Immature natural killer cell (primary cell): ENCODE data around the gene SLC22A8. TPM values are rescaled to one million over a fixed set of nuclear protein-coding genes. Genes with fewer than 3 reads are reported as not detected.
"Not testable (repeated sequence)": the region's sequence is repeated elsewhere in the genome, so short reads cannot be mapped to it uniquely, and the experiment has no call there.

Source experiments
- DNase-seq, 3 donors: peaks; one replicate each; pipeline ENCODE4 v3.0.0; 2022; ENCODE audit warnings: mixed read lengths in 1 of 3
- H3K27ac Mint-ChIP-seq, 6 donors: one replicate each; pipeline ENCODE4 v1.8.0; 2020; ENCODE audit warnings: mixed read lengths in 6 of 6, mild to moderate bottlenecking in 5 of 6, inconsistent platforms in 4 of 6, moderate library complexity in 3 of 6
- H3K27me3 Mint-ChIP-seq, 3 donors: one replicate each; pipeline ENCODE4 v1.8.0; 2020 to 2021; ENCODE audit warnings: low read depth in 3 of 3, mild to moderate bottlenecking in 3 of 3, mixed read lengths in 3 of 3, moderate library complexity in 3 of 3, inconsistent platforms in 1 of 3
- H3K36me3 Mint-ChIP-seq, 3 donors: one replicate each; pipeline ENCODE4 v1.8.0; 2020; ENCODE audit warnings: mixed read lengths in 3 of 3, inconsistent platforms in 2 of 3, mild to moderate bottlenecking in 2 of 3
- H3K4me1 Mint-ChIP-seq, 2 donors: one replicate each; pipeline ENCODE4 v1.8.0; 2020; ENCODE audit warnings: inconsistent platforms in 2 of 2, mild to moderate bottlenecking in 2 of 2, mixed read lengths in 2 of 2, moderate library complexity in 1 of 2
- H3K4me3 Mint-ChIP-seq, 5 donors: one replicate each; pipeline ENCODE4 v1.8.0; 2020; ENCODE audit warnings: mild to moderate bottlenecking in 5 of 5, mixed read lengths in 5 of 5, inconsistent platforms in 3 of 5, moderate library complexity in 3 of 5
- H3K9me3 Mint-ChIP-seq, 6 donors: one replicate each; pipeline ENCODE4 v1.8.0; 2020; ENCODE audit warnings: mild to moderate bottlenecking in 6 of 6, mixed read lengths in 6 of 6, inconsistent platforms in 4 of 6, moderate library complexity in 3 of 6
- polyA plus RNA-seq, 3 donors: library from polyadenylated mRNA; unstranded; fragments of 300-500 nt; fragmentation: Illumina TruSeq; gene quantifications; one replicate each; pipeline ENCODE4 v1.2.3, GENCODE V29; 2021

The SLC22A8 gene
- polyA plus RNA-seq, 3 donors from 2014 or later = not detected

DNA sequence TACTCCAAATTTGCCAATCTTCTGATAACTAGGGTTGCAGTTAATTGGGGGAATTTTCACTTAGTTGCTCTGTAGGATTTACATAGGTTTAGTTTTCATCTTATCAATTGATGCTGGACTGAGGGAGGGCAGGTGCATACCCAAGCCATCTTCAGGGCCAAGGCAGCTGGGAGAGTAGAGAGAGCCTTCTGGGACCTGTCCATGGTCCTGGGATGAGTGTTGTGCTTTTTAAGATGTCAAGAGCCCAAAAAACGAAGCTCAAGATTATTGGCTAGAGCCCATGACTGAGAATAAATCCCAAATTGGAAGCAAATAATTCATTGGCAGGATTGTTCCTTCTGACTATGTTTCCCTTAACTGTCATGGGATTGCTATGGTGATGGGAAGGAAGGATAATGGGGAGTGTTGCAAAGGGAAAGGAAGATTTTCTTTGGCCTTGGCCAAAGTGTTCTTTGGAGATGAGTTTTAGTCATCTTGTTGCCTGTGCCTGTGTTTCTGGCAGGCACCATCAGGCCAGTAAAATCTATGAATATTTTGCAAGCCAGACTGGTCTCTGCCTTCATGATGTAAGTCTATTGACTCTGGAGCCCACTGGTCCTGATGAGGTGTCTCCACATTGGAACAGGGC, 35.4 kb downstream of the SLC22A8 start:
- Mint-ChIP-seq H3K36me3 (no peaks in the 10 kb centered on the region), H3K27ac (no peak overlapping the region)

GRCh38 chr11:62976109-62976508, 39.5 kb downstream of the SLC22A8 start:
- H3K4me1 Mint-ChIP-seq = no peaks in the 10 kb centered on the region
- H3K4me3 Mint-ChIP-seq = no peak overlapping the region
- DNase-seq = no peak
- no peaks in the 10 kb centered on the region for H3K9me3 Mint-ChIP-seq
- no peaks in the 10 kb centered on the region for H3K36me3 Mint-ChIP-seq
- H3K27me3 Mint-ChIP-seq = peaks cover 2 to 17% (median 4%) of the 10 kb centered on the region in 3 donors
- H3K27ac Mint-ChIP-seq = no peak overlapping the region

More for the DNA sequence above, 35.4 kb downstream of the SLC22A8 start:
- DNase-seq = no peak
- no peaks in the 10 kb centered on the region for H3K4me1 Mint-ChIP-seq
- H3K4me3 Mint-ChIP-seq = no peak overlapping the region
- no peaks in the 10 kb centered on the region for H3K9me3 Mint-ChIP-seq
- H3K27me3 Mint-ChIP-seq = peaks cover 2 to 9% (median 4%) of the 10 kb centered on the region in 3 donors

GRCh38 chr11:62974848-62975522, 40.7 kb downstream of the SLC22A8 start:
- H3K36me3 Mint-ChIP-seq = no peaks in the 10 kb centered on the region
- DNase-seq = no peak
- H3K27me3 Mint-ChIP-seq = peaks cover 2 to 17% (median 4%) of the 10 kb centered on the region in 3 donors
- H3K4me1 Mint-ChIP-seq = no peaks in the 10 kb centered on the region
- H3K9me3 Mint-ChIP-seq = no peaks in the 10 kb centered on the region
- no peak overlapping the region for H3K4me3 Mint-ChIP-seq
- no peak overlapping the region for H3K27ac Mint-ChIP-seq

GRCh38 chr11:62965574-62965973, 50.1 kb downstream of the SLC22A8 start:
- Mint-ChIP-seq H3K4me1 (no peaks in the 10 kb centered on the region), H3K9me3 (no peaks in the 10 kb centered on the region)
- no peak for DNase-seq

GRCh38 chr11:62962391-62962790, 53.2 kb downstream of the SLC22A8 start:
- peaks cover 0 to 8% (median 4%) of the 10 kb centered on the region in 3 donors for H3K27me3 Mint-ChIP-seq
- no peaks in the 10 kb centered on the region for H3K36me3 Mint-ChIP-seq
- H3K4me1 Mint-ChIP-seq = no peaks in the 10 kb centered on the region
- H3K4me3 Mint-ChIP-seq = no peak overlapping the region
- DNase-seq = no peak
- H3K27ac Mint-ChIP-seq = no peak overlapping the region
- H3K9me3 Mint-ChIP-seq = no peaks in the 10 kb centered on the region

More at GRCh38 chr11:62965574-62965973, 50.1 kb downstream of the SLC22A8 start:
- no peak overlapping the region for H3K27ac Mint-ChIP-seq
- H3K36me3 Mint-ChIP-seq = no peaks in the 10 kb centered on the region
- H3K4me3 Mint-ChIP-seq = no peak overlapping the region
- peaks cover 0 to 10% (median 3%) of the 10 kb centered on the region in 3 donors for H3K27me3 Mint-ChIP-seq

- Mint-ChIP-seq H3K27ac (no peak overlapping the region), H3K4me3 (no peak overlapping the region), H3K27me3 (peaks cover 0 to 13% (median 4%) of the 10 kb centered on the region in 3 donors), H3K9me3 (no peaks in the 10 kb centered on the region), H3K36me3 (no peaks in the 10 kb centered on the region), H3K4me1 (no peaks in the 10 kb centered on the region)
- no peak for DNase-seq
Observed at GRCh38 chr11:62961017-62961570, 54.5 kb downstream of the SLC22A8 start.

DNA sequence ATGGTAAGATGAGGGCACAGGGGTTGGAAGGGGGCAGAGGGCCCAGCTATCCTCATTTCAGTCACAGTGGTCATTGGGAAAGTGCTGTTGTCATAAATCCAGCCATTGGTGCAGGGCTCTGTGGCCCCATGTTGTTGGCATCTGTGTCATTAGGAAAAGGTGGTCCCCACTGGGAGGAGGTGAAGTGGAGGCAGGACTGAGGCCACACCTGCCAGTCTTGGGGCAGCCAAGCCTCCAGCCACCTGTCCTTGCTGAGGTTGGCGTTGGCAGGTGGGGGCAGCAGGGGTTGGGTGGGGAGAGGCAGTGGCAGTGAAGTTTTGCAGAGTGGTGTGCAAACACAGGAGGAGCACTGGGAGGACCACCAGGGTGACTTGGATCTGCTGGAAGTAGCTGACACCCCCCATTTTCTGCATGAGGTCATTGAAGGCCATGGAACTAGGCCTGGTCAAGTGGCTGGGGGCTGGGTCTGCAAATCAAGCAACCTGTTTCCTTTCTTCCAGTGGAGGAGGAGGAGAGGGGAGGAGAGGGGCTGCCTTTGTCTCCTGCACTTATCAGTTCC, 56.1 kb downstream of the SLC22A8 start:
- Mint-ChIP-seq H3K36me3 (no peaks in the 10 kb centered on the region), H3K27ac (no peak overlapping the region), H3K9me3 (no peaks in the 10 kb centered on the region), H3K4me3 (no peak overlapping the region), H3K4me1 (no peaks in the 10 kb centered on the region), H3K27me3 (peaks cover 0 to 16% (median 7%) of the 10 kb centered on the region in 3 donors)
- no peak for DNase-seq

- no peaks in the 10 kb centered on the region for H3K9me3 Mint-ChIP-seq
- H3K36me3 Mint-ChIP-seq = no peaks in the 10 kb centered on the region
- no peaks in the 10 kb centered on the region for H3K4me1 Mint-ChIP-seq
- no peak overlapping the region for H3K4me3 Mint-ChIP-seq
- H3K27ac Mint-ChIP-seq = no peak overlapping the region
- DNase-seq = no peak
- H3K27me3 Mint-ChIP-seq = peaks cover 0 to 14% (median 7%) of the 10 kb centered on the region in 3 donors
Observed at GRCh38 chr11:62958547-62959421, 56.9 kb downstream of the SLC22A8 start.

DNA sequence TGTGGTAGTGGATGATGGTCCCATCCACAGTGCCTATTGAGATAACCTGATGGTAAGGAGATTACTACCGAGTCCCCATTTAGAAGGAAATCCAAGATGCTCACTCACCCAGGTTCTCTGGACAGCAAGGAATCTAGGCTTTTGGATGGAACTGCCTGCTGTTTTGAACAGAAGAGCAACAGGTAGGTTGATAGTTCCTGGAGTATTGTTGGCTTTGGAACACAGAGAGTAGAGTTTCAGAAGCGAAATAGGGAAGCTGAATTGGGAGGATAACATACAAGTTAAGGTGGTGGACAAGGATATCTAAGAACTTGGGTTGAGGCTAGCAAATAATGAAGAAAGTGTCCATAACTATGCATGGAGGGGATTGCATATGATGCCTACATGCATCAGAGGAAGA, 58.5 kb downstream of the SLC22A8 start:
- Mint-ChIP-seq H3K4me1 (no peaks in the 10 kb centered on the region), H3K4me3 (no peak overlapping the region), H3K27ac (no peak overlapping the region), H3K36me3 (no peaks in the 10 kb centered on the region), H3K27me3 (peaks cover 0 to 12% (median 10%) of the 10 kb centered on the region in 3 donors), H3K9me3 (no peaks in the 10 kb centered on the region)
- no peak for DNase-seq

GRCh38 chr11:62954478-62954877, 61.2 kb downstream of the SLC22A8 start:
- no peak for DNase-seq
- H3K27ac Mint-ChIP-seq = no peak overlapping the region
- peaks cover 0 to 12% (median 10%) of the 10 kb centered on the region in 3 donors for H3K27me3 Mint-ChIP-seq
- H3K36me3 Mint-ChIP-seq = no peaks in the 10 kb centered on the region
- H3K4me3 Mint-ChIP-seq = no peak overlapping the region
- no peaks in the 10 kb centered on the region for H3K9me3 Mint-ChIP-seq
- H3K4me1 Mint-ChIP-seq = no peaks in the 10 kb centered on the region

GRCh38 chr11:62953811-62954210, 61.8 kb downstream of the SLC22A8 start:
- Mint-ChIP-seq H3K4me1 (no peaks in the 10 kb centered on the region), H3K4me3 (no peak overlapping the region), H3K27me3 (peaks cover 0 to 12% (median 9%) of the 10 kb centered on the region in 3 donors), H3K27ac (peak overlapping the region in 1 of 6 donors; percentile 17), H3K36me3 (no peaks in the 10 kb centered on the region), H3K9me3 (no peaks in the 10 kb centered on the region)
- no peak for DNase-seq

DNA sequence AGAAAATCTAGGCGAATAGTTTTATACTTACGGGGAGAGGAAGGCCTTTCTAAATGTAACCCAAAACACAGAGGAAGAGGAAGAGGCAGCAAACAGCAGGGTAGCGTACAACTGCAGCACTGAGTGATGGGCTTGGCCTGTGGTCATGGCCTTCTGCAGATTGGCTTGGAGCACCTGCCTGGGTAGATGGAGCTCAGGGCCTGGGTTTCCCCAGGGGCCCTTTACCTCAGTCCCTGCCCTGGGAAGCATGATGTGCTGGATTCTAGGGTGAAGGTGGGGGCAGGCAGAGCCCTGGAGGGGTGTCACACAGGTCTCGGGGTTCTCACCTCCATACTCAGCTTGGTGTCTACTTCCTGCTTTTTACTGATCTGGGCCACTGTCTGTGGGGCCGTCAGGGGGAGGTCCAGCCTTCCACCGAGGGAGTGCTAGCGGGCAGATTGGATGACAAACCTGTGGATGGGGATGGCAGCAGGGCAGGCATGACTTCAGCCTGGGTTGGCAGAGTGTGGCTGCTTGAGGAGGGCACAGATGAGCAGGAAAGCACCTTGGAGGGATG, 66.8 kb downstream of the SLC22A8 start:
- Mint-ChIP-seq H3K9me3 (no peaks in the 10 kb centered on the region), H3K4me3 (no peak overlapping the region), H3K4me1 (no peaks in the 10 kb centered on the region), H3K27me3 (peaks cover 0 to 9% (median 5%) of the 10 kb centered on the region in 3 donors), H3K27ac (no peak overlapping the region), H3K36me3 (no peaks in the 10 kb centered on the region)
- no peak for DNase-seq

GRCh38 chr11:62945538-62945937, 70.1 kb downstream of the SLC22A8 start:
- not testable (repeated sequence) for DNase-seq, H3K27me3 Mint-ChIP-seq, H3K27ac Mint-ChIP-seq, H3K9me3 Mint-ChIP-seq, H3K4me3 Mint-ChIP-seq, H3K36me3 Mint-ChIP-seq, H3K4me1 Mint-ChIP-seq
